Dedifferentiated amniotic fluid mesenchymal stem cell (primary cell): ENCODE data around the gene RHEB.
A peak's percentile ranks its signal among the peaks of the same experiment; 100 is the strongest.

Experiments used
- DNase-seq: peaks from one replicate; pipeline ENCODE4 v3.0.0-alpha.2; 2016; ENCODE audit errors: extremely low spot score

Gene RHEB

DNA sequence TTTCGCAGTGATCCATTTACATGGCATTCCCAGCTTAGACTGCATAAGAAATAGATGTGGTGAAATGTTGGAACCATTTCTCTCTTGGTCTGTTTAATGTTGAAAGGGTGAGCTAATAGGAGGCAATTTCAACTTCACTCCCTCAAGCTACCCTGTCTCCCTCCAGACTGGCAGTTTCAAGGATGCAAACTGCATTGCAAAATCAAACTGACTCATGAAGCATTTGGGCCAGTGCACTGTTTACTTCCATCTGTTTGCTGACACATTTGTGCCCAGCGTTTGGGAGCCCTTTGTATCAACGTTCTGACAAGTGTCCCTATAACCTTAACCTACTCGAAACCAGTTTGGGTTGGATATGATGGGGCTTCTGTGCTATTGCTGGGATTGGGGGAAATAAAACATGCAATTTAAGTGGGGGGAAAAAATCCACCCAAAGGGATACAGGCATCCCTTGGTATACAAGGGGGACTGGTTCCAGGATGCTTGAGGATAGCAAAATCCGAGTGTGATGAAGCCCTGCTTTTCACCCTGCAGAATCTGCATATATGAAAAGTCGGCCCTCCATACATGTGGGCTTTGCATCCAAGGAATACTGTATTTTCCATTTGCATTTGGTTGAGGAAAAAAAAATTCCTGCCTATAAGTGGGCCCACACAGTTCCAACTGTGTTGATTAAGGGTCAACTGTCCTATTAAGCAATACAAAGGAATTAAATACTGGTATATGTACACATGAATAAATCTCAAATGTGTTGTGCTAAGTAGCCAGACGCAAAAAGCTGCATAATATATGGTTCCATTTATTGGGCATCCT is 15.6 kb downstream of the RHEB start:
- peak; percentile 95 for DNase-seq

DNA sequence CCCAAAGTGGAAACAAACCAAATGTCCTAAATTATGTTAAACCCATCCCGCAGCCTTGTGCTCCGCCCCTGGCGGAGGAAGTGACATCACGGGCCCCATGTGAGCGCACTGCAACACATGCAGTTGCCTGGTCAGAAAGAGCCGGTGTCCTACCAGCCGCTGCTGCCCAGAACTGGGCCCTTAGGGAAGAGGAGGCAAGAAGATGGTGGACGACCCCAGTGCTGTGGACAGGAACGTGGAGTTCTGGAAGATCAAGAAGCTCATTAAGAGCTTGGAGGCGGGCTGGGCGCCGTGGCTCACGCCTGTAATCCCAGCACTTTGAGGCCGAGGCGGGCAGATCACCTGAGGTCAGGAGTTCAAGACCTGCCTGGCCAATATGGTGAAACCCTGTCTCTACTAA is 18.0 kb downstream of the RHEB start:
- no peak for DNase-seq

DNA sequence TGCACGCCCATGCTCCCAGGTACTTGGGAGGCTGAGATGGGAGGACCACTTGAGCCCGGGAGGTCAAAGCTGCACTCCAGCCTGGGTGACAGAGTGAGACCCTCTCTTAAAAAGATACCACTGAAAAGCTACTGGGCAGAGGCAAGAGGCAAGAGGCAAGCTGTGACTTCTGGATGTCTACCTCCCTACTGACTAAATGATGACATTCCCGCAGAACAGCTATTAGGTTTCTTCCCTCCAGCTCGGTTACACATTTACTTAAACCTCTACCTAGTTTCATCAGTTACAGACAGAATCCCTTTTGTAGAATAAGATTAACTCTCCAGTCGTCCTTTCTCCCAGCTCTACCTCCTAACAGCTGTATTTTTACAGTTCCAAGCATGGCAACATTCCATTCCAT is 21.2 kb downstream of the RHEB start:
- no peak for DNase-seq

DNA sequence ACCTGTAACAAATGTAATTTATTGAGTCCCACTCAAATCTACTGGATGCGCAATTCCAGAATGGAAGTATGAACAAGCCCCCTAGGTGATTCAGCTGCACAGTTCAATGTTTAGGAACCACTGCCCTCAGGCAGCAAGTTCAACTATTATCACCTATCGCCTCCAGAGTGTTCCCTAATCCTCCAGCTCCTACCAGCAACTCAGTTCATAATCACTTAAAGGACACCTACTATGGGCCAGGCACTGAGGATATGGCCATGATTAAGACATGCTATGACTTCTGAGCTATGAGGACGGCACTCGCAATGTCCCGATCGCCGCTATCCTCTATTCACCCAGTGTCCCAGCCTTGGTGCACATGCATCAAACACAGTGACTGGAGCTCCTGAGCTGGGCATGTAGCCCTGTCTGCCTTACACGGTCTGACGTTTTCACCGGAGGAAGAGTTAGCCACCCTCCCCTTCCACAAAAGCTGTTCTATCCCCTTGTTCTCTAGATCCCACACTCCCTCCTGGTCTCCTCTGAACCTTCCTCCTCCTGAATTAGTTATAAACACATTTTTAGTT is 22.3 kb downstream of the RHEB start:
- no peak for DNase-seq

DNA sequence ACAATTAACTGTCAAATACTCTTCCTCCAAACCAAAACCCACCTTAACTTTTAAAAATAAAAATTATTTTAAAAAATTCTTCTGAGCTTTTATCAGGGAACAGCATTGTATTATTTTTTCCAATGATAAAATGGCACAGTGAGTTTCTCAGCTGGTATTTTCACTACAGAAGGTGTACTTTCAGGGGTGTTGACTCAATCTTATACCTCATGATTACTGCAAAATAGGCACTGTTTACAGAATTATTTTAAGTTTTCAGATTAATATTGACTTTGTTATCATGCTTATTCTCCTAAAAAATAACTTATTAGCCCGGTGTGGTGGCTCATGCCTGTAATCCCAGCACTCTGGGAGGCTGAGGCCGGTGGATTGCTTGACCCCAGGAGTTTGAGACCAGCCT is 24.3 kb downstream of the RHEB start:
- DNase-seq: no peak

GRCh38 chr7:151494298-151495284 is 25.1 kb downstream of the RHEB start:
- DNase-seq: no peak

- DNase-seq: no peak
Observed at GRCh38 chr7:151493083-151493482, 26.6 kb downstream of the RHEB start.

GRCh38 chr7:151491859-151492258 is 27.8 kb downstream of the RHEB start:
- peak; percentile 66 for DNase-seq

DNA sequence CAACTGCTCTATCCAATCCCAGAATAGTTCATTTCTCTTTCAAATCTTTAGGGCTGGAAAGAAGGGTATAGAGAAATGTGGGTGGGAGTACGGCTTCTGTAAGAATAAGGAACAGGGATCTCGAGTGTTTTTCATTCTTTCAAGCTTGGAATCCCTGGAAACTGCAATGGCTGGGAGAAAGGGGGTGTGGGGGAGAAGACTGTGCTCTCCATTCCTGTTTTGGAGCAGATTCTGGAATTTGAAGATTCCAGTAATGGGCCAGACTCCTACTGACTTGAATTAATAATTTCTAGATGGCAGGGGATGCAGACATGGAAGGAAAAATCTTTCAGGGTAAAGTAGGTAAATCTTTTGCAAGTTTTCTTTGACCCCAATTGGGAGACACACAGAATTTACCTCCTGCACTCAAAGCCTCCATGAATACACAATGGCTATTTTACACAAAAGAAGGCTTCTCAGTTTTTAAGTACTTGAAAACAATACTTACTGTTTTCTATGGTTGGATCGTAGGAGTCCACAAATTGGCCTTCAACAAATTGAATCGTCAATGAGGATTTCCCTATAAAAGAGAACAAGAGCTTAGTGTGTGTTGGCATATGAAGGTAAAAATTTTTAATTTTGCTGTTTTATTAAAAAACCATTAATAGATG is 29.1 kb downstream of the RHEB start:
- DNase-seq: no peak

DNA sequence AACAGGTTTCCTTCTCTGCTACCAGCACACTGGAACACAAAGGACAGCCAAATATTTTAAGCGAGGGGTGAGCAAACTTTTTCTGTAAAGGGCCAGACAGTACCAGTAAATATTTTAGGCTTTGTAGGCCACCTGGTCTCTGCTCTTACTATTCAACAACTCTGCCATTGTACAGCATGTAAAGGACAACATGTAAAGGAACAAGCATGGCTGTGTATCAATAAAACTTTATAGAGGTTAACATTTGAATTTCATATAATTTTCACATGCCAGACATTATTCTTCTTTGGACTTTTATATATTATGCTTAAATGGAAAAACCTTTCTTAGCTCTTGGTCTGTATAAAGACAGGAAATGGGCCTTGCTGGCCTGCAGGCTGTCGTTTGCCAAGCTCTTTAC is 30.2 kb downstream of the RHEB start:
- no peak for DNase-seq

GRCh38 chr7:151488096-151488495 is 31.6 kb downstream of the RHEB start:
- DNase-seq: no peak

- DNase-seq: no peak
Observed at GRCh38 chr7:151487228-151487627, 32.5 kb downstream of the RHEB start.

GRCh38 chr7:151486074-151486473 is 33.6 kb downstream of the RHEB start:
- no peak for DNase-seq

DNA sequence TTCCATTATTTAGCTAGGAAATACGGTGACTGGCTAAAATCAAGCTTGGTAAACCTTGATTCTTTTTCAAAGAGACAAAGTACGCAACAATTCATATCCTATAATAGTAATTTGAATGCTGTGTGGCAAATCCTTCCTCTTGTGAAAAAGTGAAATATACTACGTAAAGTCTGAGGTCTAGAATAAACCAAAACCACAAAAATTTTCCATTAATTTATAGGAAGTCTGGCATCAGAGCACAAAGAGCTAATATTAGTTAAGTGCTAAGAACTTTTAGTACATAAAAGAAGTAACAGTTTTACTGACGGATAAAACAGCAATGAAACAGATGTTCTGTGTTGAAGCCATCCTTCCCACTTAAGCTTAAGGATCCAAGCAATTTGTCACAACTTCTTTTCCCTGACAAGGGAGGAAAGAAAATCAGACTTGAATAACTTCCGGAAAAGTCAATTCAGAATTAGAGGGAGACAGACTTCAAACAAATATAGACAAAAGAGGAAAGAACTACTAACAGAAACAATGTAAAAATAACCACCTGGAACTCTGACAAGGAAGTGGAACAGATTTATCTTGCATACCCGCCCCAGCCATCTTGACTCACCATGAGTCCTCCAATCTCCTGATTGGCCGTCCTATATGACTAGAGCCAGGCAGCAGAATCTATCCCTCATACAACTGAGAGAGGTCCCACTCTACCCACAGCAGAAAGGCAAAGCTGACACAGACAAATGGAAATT is 34.6 kb downstream of the RHEB start:
- no peak for DNase-seq

DNA sequence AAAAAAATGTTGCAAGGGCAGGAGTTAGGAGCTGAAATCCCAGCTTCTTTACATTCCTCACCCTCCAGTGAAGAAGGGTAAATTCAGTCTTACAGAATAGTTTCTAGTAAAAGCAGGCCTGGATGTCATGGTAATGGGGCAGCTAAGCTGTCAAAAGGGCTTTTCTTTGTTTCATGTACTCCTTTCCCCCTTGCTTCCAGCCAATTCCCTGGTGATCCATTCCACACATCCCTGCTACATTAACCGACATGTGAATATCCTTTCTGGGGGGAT is 36.0 kb downstream of the RHEB start:
- no peak for DNase-seq

- no peak for DNase-seq
Observed at GRCh38 chr7:151482883-151483710, 36.6 kb downstream of the RHEB start.

DNA sequence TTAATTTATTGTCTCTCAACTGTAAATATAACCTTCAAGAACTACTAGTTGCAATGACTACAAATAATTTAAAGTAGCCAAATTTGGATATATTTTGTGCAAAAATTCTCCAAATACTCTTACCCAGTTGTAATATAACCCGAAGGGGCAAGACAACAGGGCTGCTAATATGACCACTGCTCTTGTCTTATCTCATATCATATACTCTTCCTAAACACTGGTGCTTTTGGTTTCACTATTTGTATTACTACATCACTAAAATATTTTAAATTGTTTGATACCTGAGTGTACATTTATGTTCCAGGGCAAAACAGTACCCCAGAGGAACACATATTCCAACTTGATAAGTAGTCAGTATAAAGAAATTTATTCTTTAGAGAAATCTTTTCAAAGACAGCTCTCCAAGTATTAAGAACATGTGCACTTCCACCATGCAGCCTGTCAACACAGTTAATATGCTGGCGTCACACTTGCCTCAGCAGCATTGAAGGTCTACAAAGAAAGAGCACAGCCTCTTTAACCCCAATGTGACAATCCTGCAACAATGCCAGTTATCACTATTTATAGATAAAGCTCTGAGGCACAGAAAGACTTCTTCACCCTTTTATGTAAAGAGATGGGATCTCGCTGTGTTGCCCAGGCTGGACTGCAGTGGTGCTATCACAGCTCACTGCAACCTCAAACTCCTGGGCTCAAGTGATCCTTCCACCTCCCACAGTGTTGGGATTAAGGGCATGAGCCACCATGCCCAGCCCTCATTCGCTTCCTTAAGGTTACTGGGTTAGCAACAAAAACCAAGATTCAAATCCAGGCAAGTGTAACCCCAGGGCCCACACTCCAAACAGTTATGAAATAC is 37.8 kb downstream of the RHEB start:
- DNase-seq: no peak

DNA sequence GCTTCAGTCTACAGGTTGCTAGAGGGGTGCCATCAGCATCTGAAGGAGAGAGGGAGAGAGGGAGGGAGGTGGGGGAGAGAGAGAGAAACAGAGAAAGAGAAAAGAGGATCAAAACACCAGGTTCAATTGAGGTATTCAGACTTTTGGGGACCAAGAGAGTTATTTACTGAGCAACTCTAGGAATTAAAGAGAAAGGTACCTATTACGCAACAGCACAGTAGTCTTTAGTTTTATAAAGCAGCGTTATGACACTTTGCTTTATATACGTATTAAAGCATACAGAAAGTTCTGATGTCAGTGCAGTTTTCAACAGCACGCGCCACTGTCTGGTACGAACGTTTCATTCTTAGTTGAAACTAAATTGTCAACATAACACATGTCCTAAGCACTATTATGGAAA is 41.8 kb downstream of the RHEB start:
- DNase-seq: no peak

- DNase-seq: no peak
Observed at GRCh38 chr7:151472644-151473380, 46.9 kb downstream of the RHEB start.
